Esophagus (tissue), 2 donors: ENCODE measurements around the gene ERF. TPM values are rescaled to one million over a fixed set of nuclear protein-coding genes. Genes with fewer than 3 reads are reported as not detected.

Experiments
- H3K27ac ChIP-seq, 2 donors: one replicate each; pipeline ENCODE4 v1.5.1; 2013; ENCODE audit warnings: low read depth in 2 of 2, mild to moderate bottlenecking in 2 of 2, inconsistent platforms in 1 of 2, low read length in 1 of 2, moderate library complexity in 1 of 2
- H3K27me3 ChIP-seq, 2 donors: one replicate each; pipeline ENCODE4 v1.6.1; 2013; ENCODE audit warnings: low read length in 2 of 2, control low read depth in 1 of 2, mild to moderate bottlenecking in 1 of 2; ENCODE audit not compliant: insufficient read depth in 2 of 2, control insufficient read depth in 1 of 2
- H3K36me3 ChIP-seq, 2 donors: one replicate each; pipeline ENCODE4 v1.6.1; 2013; ENCODE audit warnings: low read length in 1 of 2; ENCODE audit not compliant: control insufficient read depth in 2 of 2, insufficient read depth in 2 of 2
- H3K4me1 ChIP-seq, 2 donors: one replicate each; pipeline ENCODE4 v1.6.1; 2013; ENCODE audit warnings: low read length in 1 of 2; ENCODE audit not compliant: control insufficient read depth in 2 of 2, insufficient read depth in 2 of 2
- H3K4me3 ChIP-seq, 2 donors: one replicate each; pipeline ENCODE4 v1.5.1; 2013; ENCODE audit warnings: low read length in 2 of 2, mild to moderate bottlenecking in 2 of 2, low read depth in 1 of 2, moderate library complexity in 1 of 2
- H3K9me3 ChIP-seq, 2 donors: one replicate each; pipeline ENCODE4 v1.6.1; 2013; ENCODE audit warnings: mild to moderate bottlenecking in 2 of 2, low read depth in 1 of 2, low read length in 1 of 2, moderate library complexity in 1 of 2; ENCODE audit not compliant: control insufficient read depth in 2 of 2, insufficient read depth in 1 of 2
- WGBS, 2 donors: extraction: QIAGEN DNeasy Blood & Tissue Kit; methylation state at CpG; one replicate each; pipeline ENCODE4 v1.1.7; 2013; 5-methylcytosine and 5-hydroxymethylcytosine counted together
- polyA plus RNA-seq, 2 donors: library from polyadenylated mRNA; stranded (reverse); fragments of 200-250 nt; gene quantifications; one replicate each; pipeline ENCODE4 v1.2.3, GENCODE V29; 2013
- donor health status: healthy with polysubstance abuse.
- donor health status: Bipolar disorder and iron deficiency.

ERF gene
- polyA plus RNA-seq, 2 donors = 19.5 to 29.6 TPM

- 86 to 93% methylated on average over 7 to 10 of the region's 10 CpGs for WGBS, 2 donors
- no peaks in the 10 kb centered on the region for H3K9me3 ChIP-seq
- peaks cover 14 to 53% of the 10 kb centered on the region in 2 donors for H3K36me3 ChIP-seq
- no peak overlapping the region for H3K4me3 ChIP-seq
- H3K4me1 ChIP-seq = peaks cover 3 to 31% of the 10 kb centered on the region in 2 donors
- no peak overlapping the region for H3K27ac ChIP-seq
- H3K27me3 ChIP-seq = no peaks in the 10 kb centered on the region
These were observed 32.8 kb upstream of the ERF start for GRCh38 chr19:42287827-42288107.

- Histone ChIP-seq H3K36me3 (peaks cover 14 to 47% of the 10 kb centered on the region in 2 donors), H3K27me3 (no peaks in the 10 kb centered on the region), H3K27ac (peak overlapping the region in 1 of 2 donors; percentile 56), H3K9me3 (no peaks in the 10 kb centered on the region), H3K4me3 (no peak overlapping the region), H3K4me1 (peaks cover 3 to 34% of the 10 kb centered on the region in 2 donors)
- WGBS, 2 donors = 88 to 91% methylated on average over 28 to 30 of the region's 30 CpGs
These were observed 32.3 kb upstream of the ERF start for GRCh38 chr19:42287017-42287826.

GRCh38 chr19:42286349-42287016, 31.6 kb upstream of the ERF start:
- Histone ChIP-seq H3K9me3 (no peaks in the 10 kb centered on the region), H3K27me3 (no peaks in the 10 kb centered on the region), H3K27ac (peak overlapping the region; percentile 53 to 67), H3K4me3 (no peak overlapping the region), H3K36me3 (peaks cover 14 to 41% of the 10 kb centered on the region in 2 donors), H3K4me1 (peaks cover 9 to 41% of the 10 kb centered on the region in 2 donors)
- WGBS, 2 donors = 21 to 29% methylated on average over 13 of the region's 13 CpGs

GRCh38 chr19:42285988-42286348, 31.0 kb upstream of the ERF start:
- Histone ChIP-seq H3K4me3 (no peak overlapping the region), H3K4me1 (peaks cover 12 to 42% of the 10 kb centered on the region in 2 donors), H3K27me3 (no peaks in the 10 kb centered on the region), H3K36me3 (peaks cover 14 to 36% of the 10 kb centered on the region in 2 donors), H3K9me3 (no peaks in the 10 kb centered on the region), H3K27ac (peak overlapping the region; percentile 67 to 97)
- WGBS, 2 donors = 20 to 28% methylated on average over 6 of the region's 6 CpGs

- Histone ChIP-seq H3K4me3 (no peak overlapping the region), H3K27ac (peak overlapping the region; percentile 84 to 97), H3K9me3 (no peaks in the 10 kb centered on the region), H3K27me3 (no peaks in the 10 kb centered on the region), H3K36me3 (peaks cover 13 to 32% of the 10 kb centered on the region in 2 donors), H3K4me1 (peaks cover 13 to 41% of the 10 kb centered on the region in 2 donors)
- 27 to 30% methylated on average over 5 of the region's 5 CpGs for WGBS, 2 donors
These were observed 30.6 kb upstream of the ERF start for GRCh38 chr19:42285541-42285941.

- no peaks in the 10 kb centered on the region for H3K27me3 ChIP-seq
- no peaks in the 10 kb centered on the region for H3K9me3 ChIP-seq
- peak overlapping the region; percentile 84 to 97 for H3K27ac ChIP-seq
- peaks cover 13 to 41% of the 10 kb centered on the region in 2 donors for H3K4me1 ChIP-seq
- peaks cover 10 to 25% of the 10 kb centered on the region in 2 donors for H3K36me3 ChIP-seq
- 2 to 5% methylated on average over 30 to 40 of the region's 41 CpGs for WGBS, 2 donors
- H3K4me3 ChIP-seq = peak overlapping the region; percentile 53 to 61
These were observed 29.8 kb upstream of the ERF start for GRCh38 chr19:42284591-42285341.

DNA sequence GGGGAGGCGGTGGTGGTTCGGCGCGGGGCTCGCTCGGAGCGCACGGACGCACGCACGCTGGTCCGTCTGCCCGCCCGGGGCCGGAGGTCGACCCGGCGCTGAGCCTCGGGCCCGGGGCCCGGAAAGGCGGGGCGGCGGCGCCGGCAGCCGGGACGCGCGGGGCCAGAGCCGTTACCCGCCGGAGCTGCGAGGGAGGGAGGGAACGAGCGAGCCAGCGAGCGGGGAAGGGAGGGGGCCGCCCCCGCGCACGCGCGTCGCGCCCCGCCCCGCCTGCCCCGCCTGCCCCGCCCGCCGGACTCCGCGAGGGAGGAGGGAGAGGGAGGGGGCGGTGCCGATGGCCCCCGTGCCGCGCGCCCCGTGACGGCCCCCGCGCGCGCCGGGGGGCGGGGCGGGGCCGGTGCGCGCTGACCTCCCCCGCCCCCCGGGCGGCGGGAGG, 29.2 kb upstream of the ERF start:
- Histone ChIP-seq H3K4me3 (peak overlapping the region; percentile 61 to 63), H3K27ac (peak overlapping the region; percentile 97 to 98), H3K27me3 (no peaks in the 10 kb centered on the region), H3K4me1 (peaks cover 13 to 46% of the 10 kb centered on the region in 2 donors), H3K9me3 (no peaks in the 10 kb centered on the region), H3K36me3 (peaks cover 4 to 18% of the 10 kb centered on the region in 2 donors)
- 0% methylated on average over 46 to 75 of the region's 76 CpGs for WGBS, 2 donors

GRCh38 chr19:42283188-42284065, 28.5 kb upstream of the ERF start:
- H3K27ac ChIP-seq = peak overlapping the region; percentile 97 to 98
- 0 to 1% methylated on average over 39 to 74 of the region's 74 CpGs for WGBS, 2 donors
- H3K36me3 ChIP-seq = peaks cover 0 to 12% of the 10 kb centered on the region in 2 donors
- no peaks in the 10 kb centered on the region for H3K27me3 ChIP-seq
- peak overlapping the region; percentile 61 to 63 for H3K4me3 ChIP-seq
- no peaks in the 10 kb centered on the region for H3K9me3 ChIP-seq
- H3K4me1 ChIP-seq = peaks cover 13 to 50% of the 10 kb centered on the region in 2 donors

DNA sequence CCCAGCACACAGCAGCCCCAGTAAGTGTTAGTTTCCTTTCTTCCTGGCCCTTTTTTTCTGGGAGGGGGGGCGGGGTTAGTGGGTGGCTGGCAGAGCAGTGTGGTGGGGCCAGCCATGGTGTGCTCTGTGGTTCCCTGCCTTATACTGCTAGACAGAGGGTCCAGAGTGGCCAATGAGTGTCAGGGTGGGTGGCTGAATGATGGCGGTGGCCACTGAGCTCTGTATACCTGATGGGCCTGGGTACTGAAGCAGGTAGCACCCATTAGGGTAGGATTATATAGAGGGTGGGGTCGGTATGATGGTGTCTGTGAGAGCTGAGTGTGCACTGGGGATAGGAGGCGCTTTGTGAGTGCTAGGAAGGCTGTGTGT, 27.9 kb upstream of the ERF start:
- 33 to 36% methylated on average over 4 of the region's 4 CpGs for WGBS, 2 donors
- H3K9me3 ChIP-seq = no peaks in the 10 kb centered on the region
- peak overlapping the region; percentile 97 to 98 for H3K27ac ChIP-seq
- H3K27me3 ChIP-seq = no peaks in the 10 kb centered on the region
- peak overlapping the region in 1 of 2 donors; percentile 56 for H3K4me3 ChIP-seq
- peaks cover 13 to 56% of the 10 kb centered on the region in 2 donors for H3K4me1 ChIP-seq
- peaks cover 0 to 8% of the 10 kb centered on the region in 2 donors for H3K36me3 ChIP-seq
